HEK293T (cell line): ENCODE measurements around the gene CELF6.

ENCODE experiments used
- BHLHE40 ChIP-seq: fragments of 450-650 bp; IDR thresholded peaks from 2 replicates; pipeline ENCODE4 v1.6.1; 2016; ENCODE audit warnings: mild to moderate bottlenecking, moderate library complexity, borderline replicate concordance
- FOXK2 ChIP-seq: fragments of 450-650 bp; IDR thresholded peaks from 2 replicates; pipeline ENCODE4 v1.6.1; 2016; ENCODE audit warnings: mild to moderate bottlenecking
- FOXM1 ChIP-seq: fragments of 450-650 bp; IDR thresholded peaks from 2 replicates; pipeline ENCODE4 v1.6.1; 2017; ENCODE audit warnings: mild to moderate bottlenecking, borderline replicate concordance
- NFRKB ChIP-seq: fragments of 450-650 bp; IDR thresholded peaks from 2 replicates; pipeline ENCODE4 v1.6.1; 2016; ENCODE audit warnings: mild to moderate bottlenecking, moderate library complexity
- SP1 ChIP-seq: fragments of 450-650 bp; IDR thresholded peaks from 2 replicates; pipeline ENCODE4 v1.6.1; 2017
- TARDBP ChIP-seq: fragments of 450-650 bp; IDR thresholded peaks from 2 replicates; pipeline ENCODE4 v1.6.1; 2016
- TF ChIP-seq, protein P1 (sequence below): fragments of 450-650 bp; IDR thresholded peaks from 2 replicates; pipeline ENCODE4 v1.6.1; 2016

DNA sequence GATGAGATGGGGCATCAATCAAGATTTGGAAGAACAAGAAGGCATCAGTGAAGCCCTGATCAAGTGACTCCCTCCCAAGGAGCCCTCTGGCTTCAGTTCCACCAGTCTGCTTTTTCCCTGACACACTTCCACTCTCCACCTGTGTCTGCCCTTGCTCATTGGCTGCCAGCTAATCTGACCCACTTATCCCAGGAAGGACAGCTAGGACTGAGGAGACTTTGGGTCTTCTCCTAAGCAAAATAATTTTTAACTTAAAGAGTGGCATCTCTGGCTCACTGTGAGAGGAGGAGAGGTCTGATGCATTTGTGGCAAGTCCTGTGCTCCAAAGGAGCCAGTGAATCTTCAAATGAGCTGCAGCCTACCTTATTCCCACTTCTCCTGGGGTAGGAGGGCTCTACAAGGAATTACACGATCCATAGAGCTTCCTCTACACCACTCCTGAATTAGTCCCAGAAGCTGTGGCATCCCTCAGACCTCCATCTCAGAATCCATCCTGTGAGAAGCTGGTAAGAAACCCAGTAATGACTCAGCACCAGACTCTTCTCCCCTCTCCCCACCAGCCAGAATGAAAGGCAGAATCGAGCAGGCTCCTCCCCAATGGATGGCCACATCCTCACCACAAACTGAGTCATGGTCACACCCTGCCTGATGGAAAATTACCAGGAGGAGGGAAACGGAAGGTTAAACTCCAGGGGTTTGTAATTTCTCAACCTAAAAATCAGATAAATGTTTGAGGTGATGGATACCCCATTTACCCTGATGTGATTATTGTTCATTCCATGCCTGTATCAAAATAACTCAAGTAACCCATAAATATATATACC, 82.7 kb downstream of the CELF6 start:
- TF ChIP-seq SP1 (no peak), FOXM1 (no peak), BHLHE40 (no peak), FOXK2 (no peak), TARDBP (no peak), NFRKB (no peak)
- TF ChIP-seq, protein P1, sequence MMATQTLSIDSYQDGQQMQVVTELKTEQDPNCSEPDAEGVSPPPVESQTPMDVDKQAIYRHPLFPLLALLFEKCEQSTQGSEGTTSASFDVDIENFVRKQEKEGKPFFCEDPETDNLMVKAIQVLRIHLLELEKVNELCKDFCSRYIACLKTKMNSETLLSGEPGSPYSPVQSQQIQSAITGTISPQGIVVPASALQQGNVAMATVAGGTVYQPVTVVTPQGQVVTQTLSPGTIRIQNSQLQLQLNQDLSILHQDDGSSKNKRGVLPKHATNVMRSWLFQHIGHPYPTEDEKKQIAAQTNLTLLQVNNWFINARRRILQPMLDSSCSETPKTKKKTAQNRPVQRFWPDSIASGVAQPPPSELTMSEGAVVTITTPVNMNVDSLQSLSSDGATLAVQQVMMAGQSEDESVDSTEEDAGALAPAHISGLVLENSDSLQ: no peak
